Measurements from ENCODE around the gene PCK1. TPM values are rescaled to one million over a fixed set of nuclear protein-coding genes. Genes with fewer than 3 reads are reported as not detected.

PCK1 gene
- polyA plus RNA-seq, 1 experiment: not detected

GRCh38 chr20:57576617-57577550 is 16.0 kb downstream of the PCK1 start:
- DNase-seq (ENCODE audit: low read depth, low spot score): no peak
- no peak overlapping the region for H3K4me3 ChIP-seq (ENCODE audit: low read depth, low read length)
- no peak overlapping the region for H3K27ac ChIP-seq (ENCODE audit: low read depth, low read length)
- ChIA-PET POLR2A (no interaction called here), CTCF (no interaction called here)
- no peaks in the 10 kb centered on the region for H3K9me3 ChIP-seq (ENCODE audit: control insufficient read depth, insufficient read depth, low read length)
- TF ChIP-seq, protein P1, sequence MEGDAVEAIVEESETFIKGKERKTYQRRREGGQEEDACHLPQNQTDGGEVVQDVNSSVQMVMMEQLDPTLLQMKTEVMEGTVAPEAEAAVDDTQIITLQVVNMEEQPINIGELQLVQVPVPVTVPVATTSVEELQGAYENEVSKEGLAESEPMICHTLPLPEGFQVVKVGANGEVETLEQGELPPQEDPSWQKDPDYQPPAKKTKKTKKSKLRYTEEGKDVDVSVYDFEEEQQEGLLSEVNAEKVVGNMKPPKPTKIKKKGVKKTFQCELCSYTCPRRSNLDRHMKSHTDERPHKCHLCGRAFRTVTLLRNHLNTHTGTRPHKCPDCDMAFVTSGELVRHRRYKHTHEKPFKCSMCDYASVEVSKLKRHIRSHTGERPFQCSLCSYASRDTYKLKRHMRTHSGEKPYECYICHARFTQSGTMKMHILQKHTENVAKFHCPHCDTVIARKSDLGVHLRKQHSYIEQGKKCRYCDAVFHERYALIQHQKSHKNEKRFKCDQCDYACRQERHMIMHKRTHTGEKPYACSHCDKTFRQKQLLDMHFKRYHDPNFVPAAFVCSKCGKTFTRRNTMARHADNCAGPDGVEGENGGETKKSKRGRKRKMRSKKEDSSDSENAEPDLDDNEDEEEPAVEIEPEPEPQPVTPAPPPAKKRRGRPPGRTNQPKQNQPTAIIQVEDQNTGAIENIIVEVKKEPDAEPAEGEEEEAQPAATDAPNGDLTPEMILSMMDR (IDR thresholded peaks at IDR 0.05; ENCODE audit: low read depth, low read length): no peak
- H3K27me3 ChIP-seq (ENCODE audit: control insufficient read depth, insufficient read depth, low read length): peaks cover 13% of the 10 kb centered on the region

GRCh38 chr20:57577679-57578475 is 17.0 kb downstream of the PCK1 start:
- H3K27ac ChIP-seq (ENCODE audit: low read depth, low read length): no peak overlapping the region
- no peak for DNase-seq (ENCODE audit: low read depth, low spot score)
- TF ChIP-seq, protein P1 (IDR thresholded peaks at IDR 0.05; ENCODE audit: low read depth, low read length): no peak
- no peak overlapping the region for H3K4me3 ChIP-seq (ENCODE audit: low read depth, low read length)
- peaks cover 9% of the 10 kb centered on the region for H3K27me3 ChIP-seq (ENCODE audit: control insufficient read depth, insufficient read depth, low read length)
- POLR2A ChIA-PET: no interaction called here
- no peaks in the 10 kb centered on the region for H3K9me3 ChIP-seq (ENCODE audit: control insufficient read depth, insufficient read depth, low read length)
- CTCF ChIA-PET: interaction anchor here (0.9 kb wide), 1 partner anchor 17 kb away, joined by 3 read pairs; no protein-coding TSS in a partner anchor

DNA sequence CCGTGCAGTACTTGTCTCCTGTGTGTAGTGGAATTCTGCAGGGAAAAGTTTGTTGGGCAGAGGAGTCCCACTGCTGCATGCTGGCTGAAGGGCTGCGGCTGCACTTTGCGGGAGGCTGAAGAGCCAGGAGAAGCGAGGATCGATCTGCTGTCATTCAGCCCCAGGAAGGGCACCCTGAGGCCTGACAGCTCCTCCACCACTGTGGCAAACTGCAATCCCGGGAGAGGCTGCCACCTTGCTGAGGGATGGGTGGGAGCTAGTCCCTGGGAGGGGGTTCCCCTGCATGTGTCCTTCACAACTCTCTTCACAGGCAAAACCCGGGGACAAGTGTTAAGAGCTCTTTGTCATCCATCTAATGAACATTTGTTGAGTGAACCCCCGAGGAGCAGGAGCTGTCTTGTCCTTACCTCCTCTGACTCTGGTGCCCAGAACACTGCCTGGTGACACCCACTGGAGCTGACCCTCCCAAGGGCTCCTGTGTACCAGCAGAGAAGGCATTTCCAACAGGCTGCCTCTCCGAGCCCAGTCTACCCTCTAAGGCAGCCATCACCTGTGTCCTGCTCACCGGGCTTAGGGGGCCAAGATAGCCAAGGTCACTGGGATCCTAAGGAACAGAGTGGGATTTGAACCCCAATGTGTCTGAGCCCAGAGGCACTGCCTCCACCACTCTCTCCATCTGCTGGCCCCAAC is 17.7 kb downstream of the PCK1 start:
- peaks cover 4% of the 10 kb centered on the region for H3K27me3 ChIP-seq (ENCODE audit: control insufficient read depth, insufficient read depth, low read length)

DNA sequence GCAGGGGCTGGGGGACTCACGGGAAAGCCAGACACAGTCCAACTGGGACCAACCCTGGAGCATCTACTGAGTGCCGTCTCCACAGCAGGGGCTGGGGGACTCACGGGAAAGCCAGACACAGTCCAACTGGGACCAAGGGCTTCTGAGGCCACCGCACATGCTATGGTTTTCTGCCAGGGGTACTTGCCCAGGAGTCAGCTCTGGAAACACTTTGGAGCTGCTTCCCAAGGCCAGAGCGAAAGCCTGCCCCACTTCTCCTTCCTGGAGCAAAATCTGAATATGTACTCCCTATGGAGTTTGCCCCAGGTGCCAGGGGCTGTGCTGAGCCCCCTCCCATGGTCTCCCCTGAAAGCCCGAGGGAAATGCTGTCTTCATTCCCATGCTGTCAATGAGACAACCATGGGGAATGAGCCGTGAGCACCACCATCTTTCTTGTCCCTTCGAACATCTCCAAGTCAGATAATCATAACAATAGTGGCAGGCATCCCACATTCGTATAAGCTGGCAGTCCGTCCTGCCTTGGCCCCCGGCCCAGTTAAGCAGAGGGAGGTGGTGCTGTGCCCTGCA is 18.5 kb downstream of the PCK1 start:
- ChIA-PET POLR2A (no interaction called here), CTCF (no interaction called here)
- Histone ChIP-seq H3K27ac (ENCODE audit: low read depth, low read length) (no peak overlapping the region), H3K27me3 (ENCODE audit: control insufficient read depth, insufficient read depth, low read length) (peaks cover 10% of the 10 kb centered on the region), H3K9me3 (ENCODE audit: control insufficient read depth, insufficient read depth, low read length) (no peaks in the 10 kb centered on the region; the same call in 1 of the 2 replicates), H3K4me3 (ENCODE audit: low read depth, low read length) (no peak overlapping the region)
- TF ChIP-seq, protein P1 (IDR thresholded peaks at IDR 0.05; ENCODE audit: low read depth, low read length): no peak
- no peak for DNase-seq (ENCODE audit: low read depth, low spot score)

More for the DNA sequence above, 17.7 kb downstream of the PCK1 start:
- H3K27ac ChIP-seq (ENCODE audit: low read depth, low read length): no peak overlapping the region
- CTCF ChIA-PET: interaction anchor here (0.9 kb wide), 1 partner anchor 16 kb away, joined by 3 read pairs; no protein-coding TSS in a partner anchor
- no peak overlapping the region for H3K4me3 ChIP-seq (ENCODE audit: low read depth, low read length)
- TF ChIP-seq, protein P1 (IDR thresholded peaks at IDR 0.05; ENCODE audit: low read depth, low read length): no peak
- no peak for DNase-seq (ENCODE audit: low read depth, low spot score)
- POLR2A ChIA-PET: no interaction called here
- H3K9me3 ChIP-seq (ENCODE audit: control insufficient read depth, insufficient read depth, low read length): no peaks in the 10 kb centered on the region
